Trophoblast cell (in vitro differentiated cells and primary cell): ENCODE measurements around the gene PAXX.
A peak's percentile ranks its signal among the peaks of the same experiment; 100 is the strongest.

Experiments
- DNase-seq, 2 donors: peaks; one replicate each; pipeline ENCODE4 v3.0.0-alpha.2; 2016
- H2AFZ ChIP-seq: 2 replicates; pipeline ENCODE4 v1.6.1; 2013; ENCODE audit warnings: low read length, moderate library complexity, mild to moderate bottlenecking; ENCODE audit not compliant: insufficient read depth, poor library complexity
- H2AK5ac ChIP-seq: 2 replicates; pipeline ENCODE4 v1.6.1; 2013; ENCODE audit warnings: mild to moderate bottlenecking, low read length
- H2BK120ac ChIP-seq: 2 replicates; pipeline ENCODE4 v1.6.1; 2013; ENCODE audit warnings: low read length, mild to moderate bottlenecking, moderate library complexity; ENCODE audit not compliant: insufficient read depth, poor library complexity
- H2BK12ac ChIP-seq: 2 replicates; pipeline ENCODE4 v1.6.1; 2013; ENCODE audit warnings: mild to moderate bottlenecking, low read length, moderate library complexity
- H2BK5ac ChIP-seq: 2 replicates; pipeline ENCODE4 v1.6.1; 2013; ENCODE audit warnings: low read length, low read depth, moderate library complexity, mild to moderate bottlenecking; ENCODE audit not compliant: poor library complexity
- H3K14ac ChIP-seq: 2 replicates; pipeline ENCODE4 v1.6.1; 2013; ENCODE audit warnings: mild to moderate bottlenecking, low read length
- H3K18ac ChIP-seq: 2 replicates; pipeline ENCODE4 v1.6.1; 2013; ENCODE audit warnings: mild to moderate bottlenecking, low read length
- H3K23ac ChIP-seq: 2 replicates; pipeline ENCODE4 v1.6.1; 2013; ENCODE audit warnings: low read length
- H3K27ac ChIP-seq: 2 replicates; pipeline ENCODE4 v1.5.1; 2013; ENCODE audit warnings: low read depth, mild to moderate bottlenecking, inconsistent platforms, low read length, moderate library complexity
- H3K27me3 ChIP-seq: 2 replicates; pipeline ENCODE4 v1.6.1; 2013; ENCODE audit warnings: inconsistent platforms, mild to moderate bottlenecking, low read length, moderate library complexity; ENCODE audit not compliant: insufficient read depth
- H3K36me3 ChIP-seq, 2 experiments: 1 replicate in 1 of 2; 2 replicates in 1 of 2; pipeline ENCODE4 v1.6.1; 2013; ENCODE audit warnings: low read length in 2 of 2, mild to moderate bottlenecking in 2 of 2, moderate library complexity in 1 of 2; ENCODE audit not compliant: insufficient read depth in 2 of 2, control insufficient read depth in 1 of 2
- H3K4ac ChIP-seq: 2 replicates; pipeline ENCODE4 v1.6.1; 2013; ENCODE audit warnings: low read depth, mild to moderate bottlenecking, low read length, moderate library complexity
- H3K4me1 ChIP-seq, 2 experiments: 1 replicate in 1 of 2; 2 replicates in 1 of 2; pipeline ENCODE4 v1.6.1; 2013; ENCODE audit warnings: low read length in 2 of 2, mild to moderate bottlenecking in 2 of 2, moderate library complexity in 1 of 2; ENCODE audit not compliant: insufficient read depth in 2 of 2, control insufficient read depth in 1 of 2
- H3K4me2 ChIP-seq: 2 replicates; pipeline ENCODE4 v1.6.1; 2013; ENCODE audit warnings: inconsistent platforms, mild to moderate bottlenecking, low read length, moderate library complexity
- H3K4me3 ChIP-seq: 2 replicates; pipeline ENCODE4 v1.5.1; 2013; ENCODE audit warnings: mild to moderate bottlenecking, low read depth, low read length, inconsistent platforms
- H3K79me1 ChIP-seq: one replicate; pipeline ENCODE4 v1.6.1; 2013; ENCODE audit warnings: low read length
- H3K79me2 ChIP-seq: 2 replicates; pipeline ENCODE4 v1.6.1; 2013; ENCODE audit warnings: low read length, mild to moderate bottlenecking; ENCODE audit not compliant: control insufficient read depth, insufficient read depth, poor library complexity
- H3K9ac ChIP-seq: 2 replicates; pipeline ENCODE4 v1.6.1; 2013; ENCODE audit warnings: mild to moderate bottlenecking, low read length
- H3K9me3 ChIP-seq: 2 replicates; pipeline ENCODE4 v1.6.1; 2013; ENCODE audit warnings: low read depth, mild to moderate bottlenecking, control low read depth, inconsistent platforms, low read length; ENCODE audit not compliant: insufficient read depth
- H4K12ac ChIP-seq: 2 replicates; pipeline ENCODE4 v1.6.1; 2013; ENCODE audit warnings: low read depth, mild to moderate bottlenecking, low read length, moderate library complexity
- H4K8ac ChIP-seq: 2 replicates; pipeline ENCODE4 v1.6.1; 2013; ENCODE audit warnings: low read depth, mild to moderate bottlenecking, low read length, moderate library complexity
- H4K91ac ChIP-seq: one replicate; pipeline ENCODE4 v1.6.1; 2013; ENCODE audit warnings: low read depth, mild to moderate bottlenecking, low read length, moderate library complexity
- WGBS: extraction: QIAGEN DNeasy Blood & Tissue Kit; methylation state at CpG from one replicate; pipeline ENCODE4 v1.1.7; 2013; ENCODE audit warnings: missing lambda C conversion rate; ENCODE audit not compliant: insufficient read length, insufficient coverage; ENCODE audit errors: extremely low coverage; 5-methylcytosine and 5-hydroxymethylcytosine counted together

PAXX gene

DNA sequence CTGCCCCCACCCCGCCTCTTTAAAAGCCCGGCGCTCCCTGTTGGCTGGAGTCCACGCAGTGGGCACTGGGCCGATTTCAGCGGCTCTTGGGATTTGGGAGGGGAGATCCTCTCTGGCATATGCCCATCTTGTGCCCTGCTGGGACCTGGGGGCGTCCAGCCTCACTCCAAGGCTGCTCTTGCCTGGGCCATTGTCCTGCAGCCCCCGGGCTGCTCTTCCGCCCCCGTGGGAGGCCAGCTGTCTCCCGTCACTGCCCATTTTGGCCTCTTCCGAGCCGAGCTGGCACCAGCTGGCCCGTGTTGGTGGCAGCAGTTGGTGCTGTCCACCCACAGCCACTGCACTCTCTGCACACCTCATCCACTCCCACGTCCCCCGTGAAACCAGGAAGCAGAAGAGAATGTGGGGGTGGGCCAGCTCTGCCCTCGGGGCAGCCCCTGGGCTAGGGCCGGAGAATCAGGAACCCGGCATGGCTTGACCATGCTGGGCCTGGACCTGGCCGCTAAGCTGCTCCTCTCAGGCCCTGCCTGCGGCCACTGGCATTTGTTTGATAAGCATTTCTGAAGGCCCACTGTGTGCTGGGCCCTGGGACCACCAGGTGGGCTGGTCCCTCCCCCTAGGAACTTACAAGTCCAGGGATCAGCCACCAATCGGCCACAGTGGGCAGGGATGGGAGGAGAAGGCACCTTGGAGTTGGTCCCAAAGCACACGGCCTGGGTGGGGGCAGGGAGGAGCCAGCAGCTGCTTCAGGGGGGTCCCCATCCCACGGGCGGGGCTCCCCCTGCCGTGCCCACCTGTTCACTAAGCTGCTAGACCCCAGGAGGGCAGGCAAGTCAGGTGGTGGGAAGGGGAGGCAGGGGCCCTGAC, 45.0 kb upstream of the PAXX start:
- peaks cover 16% of the 10 kb centered on the region for H3K79me2 ChIP-seq
- no peak overlapping the region for H4K91ac ChIP-seq
- WGBS: no CpG with 5 or more reads among the region's 26 CpGs
- H2BK5ac ChIP-seq: no peak overlapping the region
- H2AFZ ChIP-seq: no peak overlapping the region
- H4K12ac ChIP-seq: no peak overlapping the region
- H2BK12ac ChIP-seq: no peak overlapping the region
- no peak overlapping the region for H3K23ac ChIP-seq
- H3K18ac ChIP-seq: no peak overlapping the region
- H3K9me3 ChIP-seq: peaks cover 3% of the 10 kb centered on the region
- H3K27me3 ChIP-seq: no peaks in the 10 kb centered on the region
- H3K4me2 ChIP-seq: no peak overlapping the region
- H2BK120ac ChIP-seq: peak overlapping the region; percentile 33
- peaks cover 15 to 23% of the 10 kb centered on the region in 2 experiments for H3K4me1 ChIP-seq
- no peak overlapping the region for H3K14ac ChIP-seq
- DNase-seq: no peak
- no peak overlapping the region for H4K8ac ChIP-seq
- no peak overlapping the region for H3K4ac ChIP-seq
- H3K4me3 ChIP-seq: no peak overlapping the region
- H3K27ac ChIP-seq: no peak overlapping the region
- peaks cover 11 to 12% of the 10 kb centered on the region in 2 experiments for H3K36me3 ChIP-seq
- H3K79me1 ChIP-seq: peaks cover 19% of the 10 kb centered on the region
- no peak overlapping the region for H3K9ac ChIP-seq
- H2AK5ac ChIP-seq: no peak overlapping the region

DNA sequence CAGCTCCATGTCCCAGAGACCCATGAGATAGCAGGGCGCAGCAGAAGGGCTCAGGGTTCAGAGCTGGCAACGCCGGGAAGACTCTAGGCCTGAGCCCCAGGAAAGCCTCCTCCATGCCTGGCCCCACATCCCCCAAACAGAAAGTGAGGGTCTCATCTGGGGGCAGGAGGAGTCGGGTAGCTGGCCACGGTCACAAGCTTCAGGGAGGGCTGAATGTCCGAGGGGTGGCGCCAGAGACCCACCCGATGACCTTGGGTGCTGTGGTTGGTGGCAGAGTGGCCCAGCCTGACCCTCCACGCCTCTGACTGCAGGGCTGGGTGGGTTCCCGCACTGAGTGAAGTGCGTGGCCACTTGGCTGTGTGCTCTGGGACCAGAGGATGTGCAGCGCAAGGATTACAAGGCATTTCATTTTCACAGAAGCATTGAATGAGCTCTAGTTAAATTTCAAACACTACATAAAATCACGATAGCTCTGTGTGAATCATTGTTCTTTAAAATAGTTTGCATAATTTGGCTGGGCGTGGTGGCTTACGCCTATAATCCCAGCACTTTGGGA, 44.2 kb upstream of the PAXX start:
- Histone ChIP-seq H3K36me3 (peaks cover 4% of the 10 kb centered on the region in 2 experiments), H3K4me3 (no peak overlapping the region), H3K4ac (no peak overlapping the region), H3K79me1 (peaks cover 19% of the 10 kb centered on the region), H3K18ac (no peak overlapping the region), H2BK12ac (no peak overlapping the region), H3K4me1 (peaks cover 12 to 20% of the 10 kb centered on the region in 2 experiments), H3K9me3 (peaks cover 3% of the 10 kb centered on the region), H2AFZ (no peak overlapping the region), H3K23ac (no peak overlapping the region), H3K27ac (no peak overlapping the region), H3K4me2 (no peak overlapping the region), H3K14ac (no peak overlapping the region), H2BK120ac (peak overlapping the region; percentile 33), H4K91ac (no peak overlapping the region), H3K79me2 (peaks cover 16% of the 10 kb centered on the region), H2AK5ac (no peak overlapping the region), H3K9ac (no peak overlapping the region), H4K8ac (no peak overlapping the region), H2BK5ac (no peak overlapping the region), H3K27me3 (no peaks in the 10 kb centered on the region), H4K12ac (no peak overlapping the region)
- WGBS: no CpG with 5 or more reads among the region's 15 CpGs
- peak; percentile 18 to 48 for DNase-seq

DNA sequence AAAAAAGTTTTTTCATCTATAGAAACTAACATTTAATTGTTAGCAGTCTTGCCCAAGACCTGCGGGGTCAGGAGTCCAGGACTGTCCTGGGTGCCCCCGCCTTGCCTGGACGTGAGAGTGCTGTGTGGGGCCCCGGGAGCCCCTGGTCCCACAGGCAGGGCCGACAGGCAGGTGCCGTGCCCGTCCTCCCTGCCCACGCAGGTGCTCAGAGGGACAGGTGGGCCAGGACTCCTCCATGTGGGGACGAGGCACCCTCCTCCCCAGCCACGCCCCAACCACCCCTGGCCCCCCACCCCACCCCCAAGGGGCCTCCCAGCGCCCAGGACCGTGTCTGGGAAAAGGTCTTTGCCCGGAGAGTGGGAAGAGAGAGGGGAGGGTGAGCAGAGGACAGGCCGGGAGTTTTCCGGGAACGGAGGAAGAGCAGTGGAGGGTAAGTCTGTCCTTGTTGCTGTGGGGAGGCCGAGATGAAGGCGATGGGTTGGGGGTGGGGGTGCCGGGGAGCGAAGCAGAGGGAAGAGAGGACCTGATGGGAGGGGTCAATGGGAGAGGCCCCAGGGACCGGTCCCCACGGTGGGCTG, 42.9 kb upstream of the PAXX start:
- H3K4me1 ChIP-seq: peaks cover 8 to 15% of the 10 kb centered on the region in 2 experiments
- H3K4me2 ChIP-seq: peak overlapping the region; percentile 91
- H2BK120ac ChIP-seq: no peak overlapping the region
- H2BK5ac ChIP-seq: no peak overlapping the region
- H2AK5ac ChIP-seq: no peak overlapping the region
- H3K23ac ChIP-seq: no peak overlapping the region
- no peaks in the 10 kb centered on the region for H3K9me3 ChIP-seq
- H3K79me1 ChIP-seq: peaks cover 9% of the 10 kb centered on the region
- no peaks in the 10 kb centered on the region for H3K36me3 ChIP-seq
- no peak overlapping the region for H2BK12ac ChIP-seq
- H3K14ac ChIP-seq: peak overlapping the region; percentile 26
- peak overlapping the region; percentile 16 for H3K27ac ChIP-seq
- H4K8ac ChIP-seq: peak overlapping the region; percentile 74
- peaks cover 3% of the 10 kb centered on the region for H3K79me2 ChIP-seq
- H3K9ac ChIP-seq: no peak overlapping the region
- no CpG with 5 or more reads among the region's 22 CpGs for WGBS
- H3K4ac ChIP-seq: peak overlapping the region; percentile 25
- DNase-seq: no peak
- peak overlapping the region; percentile 64 for H2AFZ ChIP-seq
- no peak overlapping the region for H3K18ac ChIP-seq
- peak overlapping the region; percentile 67 for H3K4me3 ChIP-seq
- H4K12ac ChIP-seq: peak overlapping the region; percentile 15
- H4K91ac ChIP-seq: peak overlapping the region; percentile 58
- no peaks in the 10 kb centered on the region for H3K27me3 ChIP-seq

DNA sequence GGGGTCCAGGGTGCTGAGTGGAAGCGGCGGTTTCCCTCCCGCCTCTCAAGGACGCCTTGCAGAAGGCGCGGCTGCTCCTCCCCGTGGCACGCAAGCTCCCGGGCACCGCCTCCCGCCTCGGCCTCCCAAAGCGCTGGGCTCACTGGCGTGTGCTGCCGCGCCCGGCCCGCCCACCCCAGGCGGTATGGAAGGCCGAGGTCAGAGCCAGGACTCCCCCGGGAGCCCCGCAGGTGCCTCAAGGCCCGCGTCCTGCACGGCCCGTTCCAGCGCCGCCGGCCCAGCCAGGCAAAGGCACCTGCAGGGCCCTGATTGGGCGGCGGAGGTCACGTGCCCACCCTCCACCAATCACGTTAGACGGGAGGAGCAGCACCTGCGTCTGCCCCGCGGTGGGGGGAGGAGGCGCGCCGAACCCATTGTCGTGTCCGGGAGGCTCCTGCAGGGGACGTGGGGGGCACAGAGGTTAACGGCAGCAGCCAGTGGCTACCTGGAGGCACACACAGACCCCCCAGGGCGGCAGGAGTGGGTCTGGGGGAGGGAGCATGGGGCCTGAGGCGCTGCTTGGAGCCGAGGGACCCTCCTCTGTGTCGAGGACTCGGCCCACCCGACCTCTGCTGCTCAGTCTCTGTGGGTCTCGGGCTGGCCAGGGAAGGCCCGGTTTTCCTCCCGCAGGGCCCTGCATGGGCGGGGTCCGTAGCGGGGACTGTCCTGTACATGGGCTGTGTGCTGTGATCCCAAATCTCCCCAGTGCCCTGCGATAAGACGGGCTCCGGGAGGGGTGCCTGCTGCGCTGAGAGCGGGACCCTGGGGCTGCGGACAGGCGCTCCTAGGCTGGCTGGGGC, 42.2 kb upstream of the PAXX start:
- peak overlapping the region; percentile 67 for H3K4me3 ChIP-seq
- WGBS: no CpG with 5 or more reads among the region's 63 CpGs

More for the DNA sequence above, 42.2 kb upstream of the PAXX start:
- H3K23ac ChIP-seq: no peak overlapping the region
- peaks cover 1% of the 10 kb centered on the region for H3K9me3 ChIP-seq
- peak overlapping the region; percentile 25 for H3K4ac ChIP-seq
- H2BK120ac ChIP-seq: peak overlapping the region; percentile 34
- H4K91ac ChIP-seq: peak overlapping the region; percentile 88
- H3K79me2 ChIP-seq: peaks cover 3% of the 10 kb centered on the region
- H3K4me1 ChIP-seq: peaks cover 8 to 13% of the 10 kb centered on the region in 2 experiments
- H2AK5ac ChIP-seq: peak overlapping the region; percentile 31
- H3K36me3 ChIP-seq: no peaks in the 10 kb centered on the region
- H2BK12ac ChIP-seq: no peak overlapping the region
- H3K9ac ChIP-seq: no peak overlapping the region
- H3K14ac ChIP-seq: peak overlapping the region; percentile 67
- H2AFZ ChIP-seq: peak overlapping the region; percentile 81
- H4K12ac ChIP-seq: peak overlapping the region; percentile 68
- H2BK5ac ChIP-seq: peak overlapping the region; percentile 2
- peak overlapping the region; percentile 27 for H3K18ac ChIP-seq
- DNase-seq: peak; percentile 88 to 95
- peak overlapping the region; percentile 91 for H3K4me2 ChIP-seq
- no peaks in the 10 kb centered on the region for H3K27me3 ChIP-seq
- peak overlapping the region; percentile 16 for H3K27ac ChIP-seq
- peaks cover 8% of the 10 kb centered on the region for H3K79me1 ChIP-seq
- H4K8ac ChIP-seq: peak overlapping the region; percentile 90
